Measurements from ENCODE around the gene NID1.

- TF ChIP-seq EZH2phosphoT487 (IDR thresholded peaks at IDR 0.05; ENCODE audit: borderline replicate concordance, low read depth, low read length) (no peak), CTCF (conservative IDR thresholded peaks at IDR 0.05; ENCODE audit: low read length) (no peak)
Observed at GRCh38 chr1:235993652-235994051, 71.2 kb downstream of the NID1 start.

Measured in OCI-LY7 (cell line).